GM12801 (cell line): ENCODE measurements around the gene MYLK3.

ENCODE experiments used
- TF ChIP-seq, protein P1 (sequence below): IDR thresholded peaks from one replicate; pipeline ENCODE4 v1.5.1; 2011; ENCODE audit warnings: control low read depth; ENCODE audit not compliant: insufficient read length; ENCODE audit errors: extremely low read depth

Gene MYLK3

DNA sequence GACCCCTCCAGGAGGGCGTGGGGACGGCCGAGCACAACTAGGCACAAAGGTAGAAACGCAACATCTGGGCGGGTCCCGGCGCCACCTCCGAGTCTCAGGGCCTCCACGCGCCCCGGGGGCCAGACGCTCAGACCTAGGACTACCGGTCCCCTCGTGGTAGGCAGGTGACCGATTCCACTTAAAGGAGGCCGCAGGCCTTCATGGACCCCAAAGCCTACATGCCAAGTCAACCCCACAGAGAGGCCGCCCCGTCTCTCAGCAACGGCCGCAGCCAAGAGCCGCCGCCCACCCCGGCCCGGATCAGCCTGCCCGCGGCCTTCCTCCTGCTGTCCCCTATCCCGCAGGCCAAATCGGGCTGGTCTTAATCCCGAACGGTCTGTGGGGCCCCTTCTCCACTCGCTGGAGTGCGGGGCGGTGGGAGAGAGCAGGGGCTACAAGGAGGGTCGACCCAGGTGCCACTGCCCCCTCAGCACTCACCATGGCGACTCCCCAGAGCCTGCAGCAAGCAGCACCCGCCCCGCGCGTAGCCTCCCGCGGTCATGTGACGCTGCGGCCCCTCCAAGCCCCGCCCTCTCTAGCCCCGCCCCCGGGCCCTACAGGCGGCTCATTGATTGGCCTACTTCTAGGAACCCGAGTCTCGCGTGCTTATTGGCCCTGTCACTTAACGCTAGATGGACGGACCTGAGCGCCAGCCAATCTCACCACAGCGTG, 59.3 kb downstream of the MYLK3 start, which contains the start of gene VPS35:
TSS of gene VPS35 (minus strand) at position 525 of the 711 bp plus-strand sequence. CDS start at position 480, 45 bp downstream.
- TF ChIP-seq, protein P1, sequence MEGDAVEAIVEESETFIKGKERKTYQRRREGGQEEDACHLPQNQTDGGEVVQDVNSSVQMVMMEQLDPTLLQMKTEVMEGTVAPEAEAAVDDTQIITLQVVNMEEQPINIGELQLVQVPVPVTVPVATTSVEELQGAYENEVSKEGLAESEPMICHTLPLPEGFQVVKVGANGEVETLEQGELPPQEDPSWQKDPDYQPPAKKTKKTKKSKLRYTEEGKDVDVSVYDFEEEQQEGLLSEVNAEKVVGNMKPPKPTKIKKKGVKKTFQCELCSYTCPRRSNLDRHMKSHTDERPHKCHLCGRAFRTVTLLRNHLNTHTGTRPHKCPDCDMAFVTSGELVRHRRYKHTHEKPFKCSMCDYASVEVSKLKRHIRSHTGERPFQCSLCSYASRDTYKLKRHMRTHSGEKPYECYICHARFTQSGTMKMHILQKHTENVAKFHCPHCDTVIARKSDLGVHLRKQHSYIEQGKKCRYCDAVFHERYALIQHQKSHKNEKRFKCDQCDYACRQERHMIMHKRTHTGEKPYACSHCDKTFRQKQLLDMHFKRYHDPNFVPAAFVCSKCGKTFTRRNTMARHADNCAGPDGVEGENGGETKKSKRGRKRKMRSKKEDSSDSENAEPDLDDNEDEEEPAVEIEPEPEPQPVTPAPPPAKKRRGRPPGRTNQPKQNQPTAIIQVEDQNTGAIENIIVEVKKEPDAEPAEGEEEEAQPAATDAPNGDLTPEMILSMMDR, result no peak

DNA sequence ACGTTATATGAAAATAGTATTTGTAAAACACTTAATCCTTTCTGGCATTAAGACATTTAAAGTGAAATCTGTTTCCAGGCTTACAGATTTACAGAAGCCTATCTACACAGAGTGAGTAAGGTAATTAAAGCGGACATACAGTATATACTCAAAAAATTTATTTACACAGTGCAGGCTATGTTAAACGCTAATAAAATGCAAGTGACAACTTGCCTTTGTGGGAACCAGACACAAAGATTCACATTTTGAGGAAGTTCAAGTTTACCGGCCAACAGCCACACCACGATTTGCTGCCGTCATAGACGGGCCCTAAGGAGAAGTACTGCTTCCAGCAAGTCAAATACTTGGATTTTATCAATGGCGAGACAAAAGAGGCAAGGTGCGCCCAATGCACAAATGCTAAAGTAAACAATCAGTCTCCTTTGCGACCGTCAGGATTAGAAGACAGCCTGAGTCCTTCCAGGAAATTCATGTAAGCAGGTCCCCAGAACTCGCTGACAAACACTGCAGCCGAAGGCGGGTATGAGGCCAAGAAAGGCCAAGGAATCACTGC, 60.0 kb downstream of the MYLK3 start:
- TF ChIP-seq, protein P1, result no peak

DNA sequence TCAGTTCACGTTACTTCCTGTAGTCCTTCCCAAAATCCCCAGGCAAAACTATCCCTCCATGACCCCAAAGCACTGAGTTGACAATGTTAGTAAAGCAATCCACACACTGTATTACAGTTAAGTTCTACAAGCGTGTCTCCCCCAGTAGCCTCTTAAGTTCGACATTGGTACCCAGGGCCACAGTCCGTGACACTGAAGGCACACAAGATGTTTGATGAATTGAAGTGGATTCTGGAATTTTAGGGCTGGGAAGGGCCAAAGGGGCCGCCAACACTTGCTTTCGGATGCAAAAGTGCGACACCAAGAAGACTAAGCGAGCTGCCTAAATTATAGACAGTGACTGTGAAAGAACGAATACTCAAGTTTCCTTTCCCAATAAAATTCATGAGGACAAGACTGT, 60.7 kb downstream of the MYLK3 start:
- TF ChIP-seq, protein P1, result no peak

DNA sequence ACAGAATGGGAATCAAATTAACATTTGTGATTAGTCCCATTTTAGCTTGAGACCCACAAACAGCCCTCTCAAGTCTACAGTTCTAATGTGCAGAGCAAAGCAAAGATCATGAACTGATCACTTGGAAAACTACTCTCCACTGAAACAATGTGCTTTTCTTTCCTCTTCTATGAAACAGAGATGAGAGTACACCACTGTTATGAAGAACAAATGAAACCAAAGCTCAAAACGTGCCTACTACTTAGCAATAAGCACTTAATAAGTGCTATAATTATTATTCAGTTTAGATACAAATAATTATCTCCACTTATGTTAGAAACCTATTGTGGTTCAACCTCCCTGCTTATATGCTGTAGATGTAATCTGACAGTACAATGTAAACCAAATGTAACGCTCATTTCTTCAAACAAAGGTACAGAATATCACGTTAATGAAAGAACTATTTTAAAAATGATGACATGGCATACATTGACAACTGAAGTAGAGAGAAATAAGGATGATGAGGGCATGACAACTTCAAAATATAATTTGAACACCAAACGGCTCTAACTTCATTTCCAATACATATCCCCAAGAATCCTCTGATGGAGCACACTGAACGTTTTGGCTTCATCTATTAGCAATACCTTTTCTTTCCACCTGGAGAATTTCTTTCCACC, 61.2 kb downstream of the MYLK3 start:
- TF ChIP-seq, protein P1, result no peak

DNA sequence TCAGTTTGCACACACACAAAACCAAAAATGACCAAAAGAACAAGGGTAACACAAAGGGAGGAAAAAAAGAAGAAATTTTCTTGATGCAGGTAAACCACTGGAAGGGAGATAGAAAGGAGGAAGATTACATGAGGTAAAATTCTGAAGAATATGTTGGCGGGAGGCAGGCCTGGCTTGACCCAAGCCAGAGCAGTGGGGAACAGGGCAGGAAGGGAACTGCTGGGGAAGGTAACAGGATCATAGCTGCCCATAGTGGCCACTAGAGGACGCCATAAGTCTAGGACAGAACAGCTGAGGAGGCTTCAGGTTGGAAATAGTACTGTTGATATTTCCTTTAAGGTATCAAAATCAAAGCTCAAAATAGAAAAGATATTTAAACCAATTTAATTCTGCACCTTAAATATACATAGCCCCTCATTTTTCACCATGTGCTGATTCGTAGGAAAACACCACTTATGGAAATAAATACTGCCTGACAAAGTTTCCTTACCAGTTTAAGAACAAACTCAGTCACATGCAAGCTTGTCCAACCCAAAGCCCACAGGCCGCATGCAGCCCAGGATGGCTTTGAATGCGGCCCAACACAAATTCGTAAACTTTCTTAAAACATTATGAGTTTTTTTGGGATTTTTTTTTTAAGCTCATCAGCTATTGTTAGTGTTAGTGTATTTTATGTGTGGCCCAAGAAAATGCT, 74.7 kb downstream of the MYLK3 start:
- TF ChIP-seq, protein P1, result no peak

DNA sequence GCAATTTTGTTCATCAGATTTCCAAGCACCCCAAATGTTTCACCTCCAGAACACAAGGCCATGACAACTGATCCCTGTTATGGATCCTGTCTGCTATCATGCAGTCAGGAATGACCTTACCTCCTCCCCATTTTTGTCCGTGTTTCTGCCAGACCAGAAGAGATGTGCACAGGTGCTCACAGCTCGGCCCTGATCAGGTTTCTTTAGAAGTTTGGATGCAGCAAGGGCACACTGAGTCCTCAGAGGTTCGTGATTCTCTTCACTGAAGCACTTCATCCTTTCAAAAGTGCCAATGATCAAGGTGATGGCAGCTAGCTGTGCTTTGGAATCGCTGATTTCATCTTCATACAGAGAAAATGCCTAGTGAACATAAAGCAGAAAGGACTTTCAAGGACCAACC, 86.0 kb downstream of the MYLK3 start:
- TF ChIP-seq, protein P1, result no peak

DNA sequence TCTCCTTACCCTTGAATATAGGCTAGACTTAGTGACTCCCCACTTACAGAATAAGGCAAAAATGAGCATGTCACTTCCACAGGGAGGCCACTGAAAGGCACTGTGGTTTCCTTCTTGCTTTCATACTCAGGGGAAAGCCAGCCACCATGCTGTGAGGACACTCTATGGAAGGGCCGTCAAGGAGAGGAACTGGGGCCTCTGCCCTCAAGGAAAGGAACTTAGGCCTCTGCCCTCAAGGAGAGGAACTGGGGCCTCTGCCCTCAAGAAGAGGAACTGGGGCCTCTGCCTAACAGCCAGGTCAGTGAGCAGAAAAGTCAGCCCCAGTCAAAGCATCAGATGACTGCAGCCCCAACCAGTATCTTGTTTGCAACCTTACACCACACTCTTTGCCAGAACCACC, 89.2 kb downstream of the MYLK3 start:
- TF ChIP-seq, protein P1, result no peak
